ENCODE data around the gene BOD1.

BOD1 gene

DNA sequence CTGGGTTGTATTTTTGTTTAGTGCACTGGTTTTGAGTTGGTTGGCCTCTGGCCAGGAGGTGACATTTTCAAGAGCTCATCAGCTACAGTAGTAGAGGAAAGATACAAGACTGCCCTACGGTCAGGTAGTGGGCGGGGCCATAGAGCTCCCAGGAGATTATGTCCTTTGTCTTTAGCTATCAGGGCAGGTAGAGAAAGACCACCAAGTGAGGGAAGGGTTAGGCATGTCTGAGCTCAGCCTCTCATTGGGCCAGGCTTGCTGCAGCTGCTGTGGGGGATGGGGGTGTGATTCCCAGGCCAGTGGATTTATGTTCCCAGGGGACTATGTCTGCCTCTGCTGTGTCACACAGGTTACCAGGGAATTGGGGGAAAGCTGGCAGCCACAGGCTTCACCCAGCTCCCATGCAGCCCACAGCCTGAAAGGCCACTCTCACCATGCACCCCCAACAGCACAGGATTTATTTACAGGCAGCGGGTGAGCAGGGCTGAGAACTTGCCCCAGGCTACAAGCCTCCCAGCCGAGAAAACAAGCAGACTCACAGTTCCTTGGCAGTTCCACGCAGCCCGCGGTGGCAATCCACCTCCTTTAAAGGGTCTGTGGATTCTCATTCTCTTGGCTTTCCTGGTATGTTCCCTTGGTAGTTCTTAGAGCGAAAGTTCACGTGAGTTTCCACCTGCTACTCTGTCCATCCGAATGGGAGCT, 37.5 kb upstream of the BOD1 start:
- Histone ChIP-seq H3K27me3 (ENCODE audit: control insufficient read depth, insufficient read depth, low read length, poor library complexity, severe bottlenecking) (no peaks in the 10 kb centered on the region), H3K4me3 (ENCODE audit: insufficient read depth, low read depth, low read length) (no peak overlapping the region), H3K4me1 (ENCODE audit: control insufficient read depth, insufficient read depth, low read length) (no peaks in the 10 kb centered on the region), H3K27ac (ENCODE audit: insufficient read depth, low read depth, low read length, poor library complexity, severe bottlenecking) (no peak overlapping the region), H3K9me3 (ENCODE audit: control insufficient read depth, low read length) (peaks cover 2% of the 10 kb centered on the region), H3K36me3 (ENCODE audit: control insufficient read depth, insufficient read depth, low read length) (no peaks in the 10 kb centered on the region)
- 89 to 92% methylated on average over 10 of the region's 10 CpGs for WGBS, 2 experiments

GRCh38 chr5:173648308-173648866, 31.9 kb upstream of the BOD1 start:
- WGBS, 2 experiments = 94 to 97% methylated on average over 7 of the region's 7 CpGs
- H3K27me3 ChIP-seq (ENCODE audit: control insufficient read depth, insufficient read depth, low read length, poor library complexity, severe bottlenecking) = no peaks in the 10 kb centered on the region
- peaks cover 29% of the 10 kb centered on the region for H3K4me1 ChIP-seq (ENCODE audit: control insufficient read depth, insufficient read depth, low read length)

GRCh38 chr5:173646692-173647091, 30.2 kb upstream of the BOD1 start:
- Histone ChIP-seq H3K27me3 (ENCODE audit: control insufficient read depth, insufficient read depth, low read length, poor library complexity, severe bottlenecking) (no peaks in the 10 kb centered on the region), H3K9me3 (ENCODE audit: control insufficient read depth, low read length) (no peaks in the 10 kb centered on the region), H3K27ac (ENCODE audit: insufficient read depth, low read depth, low read length, poor library complexity, severe bottlenecking) (no peak overlapping the region), H3K4me3 (ENCODE audit: insufficient read depth, low read depth, low read length) (no peak overlapping the region), H3K36me3 (ENCODE audit: control insufficient read depth, insufficient read depth, low read length) (no peaks in the 10 kb centered on the region), H3K4me1 (ENCODE audit: control insufficient read depth, insufficient read depth, low read length) (peaks cover 29% of the 10 kb centered on the region)
- whole genome bisulfite sequencing, 2 experiments = 87 to 97% methylated on average over 5 of the region's 5 CpGs

More at GRCh38 chr5:173648308-173648866, 31.9 kb upstream of the BOD1 start:
- Histone ChIP-seq H3K27ac (ENCODE audit: insufficient read depth, low read depth, low read length, poor library complexity, severe bottlenecking) (no peak overlapping the region), H3K9me3 (ENCODE audit: control insufficient read depth, low read length) (no peaks in the 10 kb centered on the region), H3K36me3 (ENCODE audit: control insufficient read depth, insufficient read depth, low read length) (no peaks in the 10 kb centered on the region), H3K4me3 (ENCODE audit: insufficient read depth, low read depth, low read length) (no peak overlapping the region)

DNA sequence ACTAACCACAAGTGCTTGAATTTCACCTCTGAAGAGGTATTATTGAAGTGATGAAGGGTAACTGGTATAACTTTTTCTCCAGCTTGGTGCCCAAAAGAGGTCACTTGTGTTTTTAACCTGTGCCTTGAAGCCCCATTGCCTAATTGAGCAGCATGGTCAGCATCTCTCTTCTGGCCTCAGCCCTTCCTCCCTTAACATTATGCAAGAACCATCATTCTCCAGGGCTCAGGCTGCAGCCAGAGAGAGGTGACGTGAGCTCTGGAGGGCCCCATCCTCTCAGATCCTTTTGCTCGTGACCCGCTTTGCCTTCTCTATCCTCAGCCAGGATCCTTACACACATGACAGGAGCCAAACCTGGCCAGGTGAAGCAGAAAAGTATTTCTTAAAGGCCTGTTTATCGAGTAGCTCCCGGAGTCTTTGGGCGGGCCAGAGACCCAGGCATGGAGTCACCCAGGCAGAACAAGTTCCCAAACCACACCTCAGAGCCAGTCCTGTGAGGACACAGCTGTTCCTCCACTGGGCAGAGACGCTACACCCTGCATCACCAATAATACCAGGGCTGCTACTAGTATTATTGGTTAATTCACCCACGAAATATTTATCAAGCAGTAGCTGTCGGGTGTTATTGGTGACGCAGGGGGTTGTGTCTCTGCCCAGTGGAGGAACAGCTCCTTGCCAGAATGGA, 29.6 kb upstream of the BOD1 start:
- WGBS, 2 experiments = 90 to 94% methylated on average over 10 of the region's 10 CpGs
- Histone ChIP-seq H3K27me3 (ENCODE audit: control insufficient read depth, insufficient read depth, low read length, poor library complexity, severe bottlenecking) (no peaks in the 10 kb centered on the region), H3K36me3 (ENCODE audit: control insufficient read depth, insufficient read depth, low read length) (no peaks in the 10 kb centered on the region), H3K4me1 (ENCODE audit: control insufficient read depth, insufficient read depth, low read length) (peaks cover 29% of the 10 kb centered on the region), H3K27ac (ENCODE audit: insufficient read depth, low read depth, low read length, poor library complexity, severe bottlenecking) (peak overlapping the region; percentile 16), H3K9me3 (ENCODE audit: control insufficient read depth, low read length) (no peaks in the 10 kb centered on the region), H3K4me3 (ENCODE audit: insufficient read depth, low read depth, low read length) (no peak overlapping the region)

DNA sequence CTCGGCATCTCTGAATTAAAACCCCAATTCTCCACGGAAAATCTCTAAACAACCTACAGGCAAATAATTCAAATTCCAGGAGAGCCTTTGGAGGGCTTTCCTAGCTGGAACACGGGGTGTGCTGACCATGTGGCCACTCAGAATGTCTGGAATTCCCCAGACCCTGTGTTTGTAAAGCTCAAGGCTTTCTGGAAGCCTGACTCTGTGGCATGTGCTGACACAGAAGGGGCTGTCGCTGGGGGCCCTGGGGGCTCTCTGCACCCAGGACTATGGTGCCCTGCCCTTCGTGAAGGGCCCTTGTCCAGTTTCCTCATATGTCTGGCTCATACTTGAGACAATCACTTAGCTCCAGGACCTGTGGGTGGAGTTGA, 29.0 kb upstream of the BOD1 start:
- WGBS, 2 experiments = 58 to 64% methylated on average over 5 of the region's 5 CpGs
- H3K27me3 ChIP-seq (ENCODE audit: control insufficient read depth, insufficient read depth, low read length, poor library complexity, severe bottlenecking) = no peaks in the 10 kb centered on the region
- H3K9me3 ChIP-seq (ENCODE audit: control insufficient read depth, low read length) = no peaks in the 10 kb centered on the region
- peaks cover 29% of the 10 kb centered on the region for H3K4me1 ChIP-seq (ENCODE audit: control insufficient read depth, insufficient read depth, low read length)
- no peaks in the 10 kb centered on the region for H3K36me3 ChIP-seq (ENCODE audit: control insufficient read depth, insufficient read depth, low read length)
- H3K27ac ChIP-seq (ENCODE audit: insufficient read depth, low read depth, low read length, poor library complexity, severe bottlenecking) = peak overlapping the region; percentile 16
- no peak overlapping the region for H3K4me3 ChIP-seq (ENCODE audit: insufficient read depth, low read depth, low read length)

- Histone ChIP-seq H3K4me1 (ENCODE audit: control insufficient read depth, insufficient read depth, low read length) (peaks cover 29% of the 10 kb centered on the region), H3K9me3 (ENCODE audit: control insufficient read depth, low read length) (no peaks in the 10 kb centered on the region), H3K36me3 (ENCODE audit: control insufficient read depth, insufficient read depth, low read length) (no peaks in the 10 kb centered on the region), H3K27ac (ENCODE audit: insufficient read depth, low read depth, low read length, poor library complexity, severe bottlenecking) (no peak overlapping the region), H3K27me3 (ENCODE audit: control insufficient read depth, insufficient read depth, low read length, poor library complexity, severe bottlenecking) (no peaks in the 10 kb centered on the region), H3K4me3 (ENCODE audit: insufficient read depth, low read depth, low read length) (no peak overlapping the region)
- WGBS, 2 experiments = 92 to 96% methylated on average over 8 of the region's 8 CpGs
Measured at GRCh38 chr5:173644673-173645436, 28.4 kb upstream of the BOD1 start.

DNA sequence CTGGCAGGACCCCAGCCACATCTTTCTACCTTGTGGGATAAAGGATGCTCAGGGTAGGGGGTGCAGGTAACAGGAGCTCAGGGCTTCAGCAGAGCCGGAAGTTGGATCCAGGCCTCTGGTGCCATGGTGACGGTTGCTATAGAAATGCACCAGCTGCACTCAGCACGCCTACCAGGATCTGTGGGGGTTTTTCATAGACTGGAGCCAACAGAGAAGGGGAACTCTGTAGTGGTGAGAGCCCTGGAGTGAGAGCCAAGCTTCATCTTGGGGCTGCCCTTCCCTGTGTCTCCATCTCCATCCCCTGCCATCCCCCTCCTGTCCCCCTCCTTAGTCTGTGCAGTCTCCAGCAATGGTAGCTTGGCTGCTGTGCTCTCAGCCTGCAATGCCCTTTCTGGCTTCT, 27.5 kb upstream of the BOD1 start:
- 15 to 29% methylated on average over 3 of the region's 3 CpGs for WGBS, 2 experiments
- Histone ChIP-seq H3K4me1 (ENCODE audit: control insufficient read depth, insufficient read depth, low read length) (peaks cover 29% of the 10 kb centered on the region), H3K9me3 (ENCODE audit: control insufficient read depth, low read length) (no peaks in the 10 kb centered on the region), H3K27me3 (ENCODE audit: control insufficient read depth, insufficient read depth, low read length, poor library complexity, severe bottlenecking) (no peaks in the 10 kb centered on the region), H3K36me3 (ENCODE audit: control insufficient read depth, insufficient read depth, low read length) (no peaks in the 10 kb centered on the region), H3K4me3 (ENCODE audit: insufficient read depth, low read depth, low read length) (no peak overlapping the region), H3K27ac (ENCODE audit: insufficient read depth, low read depth, low read length, poor library complexity, severe bottlenecking) (no peak overlapping the region)

GRCh38 chr5:173642895-173643481, 26.5 kb upstream of the BOD1 start:
- whole genome bisulfite sequencing, 2 experiments = 95 to 97% methylated on average over 11 of the region's 11 CpGs
- H3K36me3 ChIP-seq (ENCODE audit: control insufficient read depth, insufficient read depth, low read length) = no peaks in the 10 kb centered on the region
- H3K27me3 ChIP-seq (ENCODE audit: control insufficient read depth, insufficient read depth, low read length, poor library complexity, severe bottlenecking) = no peaks in the 10 kb centered on the region
- peaks cover 29% of the 10 kb centered on the region for H3K4me1 ChIP-seq (ENCODE audit: control insufficient read depth, insufficient read depth, low read length)
- no peak overlapping the region for H3K27ac ChIP-seq (ENCODE audit: insufficient read depth, low read depth, low read length, poor library complexity, severe bottlenecking)
- H3K4me3 ChIP-seq (ENCODE audit: insufficient read depth, low read depth, low read length) = no peak overlapping the region
- H3K9me3 ChIP-seq (ENCODE audit: control insufficient read depth, low read length) = no peaks in the 10 kb centered on the region

- Histone ChIP-seq H3K4me3 (ENCODE audit: insufficient read depth, low read depth, low read length) (no peak overlapping the region), H3K27me3 (ENCODE audit: control insufficient read depth, insufficient read depth, low read length, poor library complexity, severe bottlenecking) (no peaks in the 10 kb centered on the region), H3K27ac (ENCODE audit: insufficient read depth, low read depth, low read length, poor library complexity, severe bottlenecking) (no peak overlapping the region), H3K36me3 (ENCODE audit: control insufficient read depth, insufficient read depth, low read length) (no peaks in the 10 kb centered on the region), H3K4me1 (ENCODE audit: control insufficient read depth, insufficient read depth, low read length) (peaks cover 29% of the 10 kb centered on the region), H3K9me3 (ENCODE audit: control insufficient read depth, low read length) (no peaks in the 10 kb centered on the region)
- 91 to 92% methylated on average over 9 of the region's 9 CpGs for WGBS, 2 experiments
Measured at GRCh38 chr5:173642191-173642816, 25.9 kb upstream of the BOD1 start.

Measured in ectodermal cell (in vitro differentiated cells).